SH-SY5Y (cell line): ENCODE data around the gene CAMK2N2.

ENCODE experiments used
- GATA2 ChIP-seq: IDR thresholded peaks from 2 replicates; pipeline ENCODE4 v1.6.1; 2011; ENCODE audit warnings: mild to moderate bottlenecking, low read depth, low read length
- GATA3 ChIP-seq: IDR thresholded peaks from 2 replicates; pipeline ENCODE4 v1.6.1; 2011; ENCODE audit warnings: low read depth, mild to moderate bottlenecking, low read length, moderate library complexity

- TF ChIP-seq GATA3, result no peak
- no peak for TF ChIP-seq GATA2
Observed at GRCh38 chr3:184261270-184261853, at the start of gene CAMK2N2.
